ENCODE data around the gene FAM199X.

DNA sequence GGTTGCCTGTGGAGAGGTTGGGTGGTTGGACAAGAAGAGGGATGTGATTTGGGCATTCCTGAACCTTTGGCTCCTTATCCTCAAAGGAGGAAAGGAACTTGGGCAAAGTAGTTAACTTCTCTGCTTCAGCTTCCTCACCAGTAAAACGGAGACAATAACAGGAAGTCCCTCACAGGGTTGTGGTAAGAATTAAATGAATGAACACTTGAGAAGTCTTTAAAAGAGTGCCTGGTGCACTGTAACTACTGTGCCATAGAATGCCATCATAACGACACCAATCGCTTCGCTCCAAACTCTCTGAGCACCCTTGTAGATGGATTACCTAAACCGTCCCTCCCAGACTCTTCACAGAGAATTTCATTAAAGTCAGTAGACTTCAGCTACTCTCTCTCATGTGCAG, 43.4 kb upstream of the FAM199X start:
- TF ChIP-seq, protein P1, sequence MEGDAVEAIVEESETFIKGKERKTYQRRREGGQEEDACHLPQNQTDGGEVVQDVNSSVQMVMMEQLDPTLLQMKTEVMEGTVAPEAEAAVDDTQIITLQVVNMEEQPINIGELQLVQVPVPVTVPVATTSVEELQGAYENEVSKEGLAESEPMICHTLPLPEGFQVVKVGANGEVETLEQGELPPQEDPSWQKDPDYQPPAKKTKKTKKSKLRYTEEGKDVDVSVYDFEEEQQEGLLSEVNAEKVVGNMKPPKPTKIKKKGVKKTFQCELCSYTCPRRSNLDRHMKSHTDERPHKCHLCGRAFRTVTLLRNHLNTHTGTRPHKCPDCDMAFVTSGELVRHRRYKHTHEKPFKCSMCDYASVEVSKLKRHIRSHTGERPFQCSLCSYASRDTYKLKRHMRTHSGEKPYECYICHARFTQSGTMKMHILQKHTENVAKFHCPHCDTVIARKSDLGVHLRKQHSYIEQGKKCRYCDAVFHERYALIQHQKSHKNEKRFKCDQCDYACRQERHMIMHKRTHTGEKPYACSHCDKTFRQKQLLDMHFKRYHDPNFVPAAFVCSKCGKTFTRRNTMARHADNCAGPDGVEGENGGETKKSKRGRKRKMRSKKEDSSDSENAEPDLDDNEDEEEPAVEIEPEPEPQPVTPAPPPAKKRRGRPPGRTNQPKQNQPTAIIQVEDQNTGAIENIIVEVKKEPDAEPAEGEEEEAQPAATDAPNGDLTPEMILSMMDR (conservative IDR thresholded peaks at IDR 0.05) = no peak
- TF ChIP-seq ZFX (IDR thresholded peaks at IDR 0.05) = no peak
